Measurements from ENCODE around the gene WDR48.

The WDR48 gene

DNA sequence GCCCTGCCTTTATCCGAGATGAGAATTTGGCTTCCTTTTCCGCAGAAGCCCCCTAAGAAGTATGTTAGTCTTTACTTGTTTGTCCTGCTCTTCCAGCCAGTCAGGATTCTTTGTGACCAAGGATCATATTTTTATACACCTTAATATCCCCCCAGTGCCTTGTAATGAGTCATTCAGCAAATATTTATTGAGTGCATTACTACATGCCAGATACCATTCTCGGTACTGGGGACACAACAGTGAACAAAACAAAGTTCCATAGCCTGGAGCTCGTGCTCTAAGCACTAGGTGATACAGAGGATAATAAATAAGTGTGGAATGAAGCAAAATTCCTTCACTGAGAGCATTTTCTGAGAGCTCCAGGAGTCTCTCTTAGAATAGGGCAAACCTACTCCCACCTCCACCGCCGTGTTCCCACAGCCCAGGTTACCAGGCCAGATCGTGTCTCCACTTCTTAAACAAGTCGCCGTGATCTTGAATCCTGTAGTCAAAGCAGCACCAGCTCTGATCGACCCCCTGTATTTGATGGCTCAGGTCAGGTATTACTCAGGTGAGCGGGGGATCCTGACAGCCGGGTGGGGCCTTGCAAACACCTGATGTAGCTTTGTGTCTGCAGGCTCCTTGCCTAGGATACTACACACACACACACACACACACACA lies 74.2 kb downstream of the WDR48 start:
- no peak for DNase-seq

DNA sequence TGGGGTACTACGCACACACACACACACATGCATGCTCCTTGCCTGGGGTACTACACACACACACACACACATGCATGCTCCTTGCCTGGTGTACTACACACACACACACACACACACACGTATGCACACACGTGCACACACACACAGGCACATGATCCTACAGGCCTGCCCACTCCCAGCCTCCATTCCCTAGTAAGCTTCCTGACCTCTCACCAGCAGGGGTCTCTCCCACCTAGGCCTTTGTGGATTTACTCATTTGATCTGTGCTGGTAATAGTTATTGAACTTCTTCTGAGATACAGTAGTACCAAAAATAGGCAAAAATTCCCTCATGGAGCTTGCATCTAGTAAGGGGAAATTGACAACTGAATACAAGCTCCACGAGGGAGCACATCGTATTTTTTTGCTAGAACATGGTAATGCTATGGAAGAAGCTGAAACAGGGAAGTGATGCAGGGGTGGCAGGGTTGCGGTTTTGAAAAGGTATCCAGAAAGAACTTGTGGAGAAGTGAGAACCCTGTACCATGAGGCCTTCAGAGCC lies 74.8 kb downstream of the WDR48 start:
- no peak for DNase-seq

DNA sequence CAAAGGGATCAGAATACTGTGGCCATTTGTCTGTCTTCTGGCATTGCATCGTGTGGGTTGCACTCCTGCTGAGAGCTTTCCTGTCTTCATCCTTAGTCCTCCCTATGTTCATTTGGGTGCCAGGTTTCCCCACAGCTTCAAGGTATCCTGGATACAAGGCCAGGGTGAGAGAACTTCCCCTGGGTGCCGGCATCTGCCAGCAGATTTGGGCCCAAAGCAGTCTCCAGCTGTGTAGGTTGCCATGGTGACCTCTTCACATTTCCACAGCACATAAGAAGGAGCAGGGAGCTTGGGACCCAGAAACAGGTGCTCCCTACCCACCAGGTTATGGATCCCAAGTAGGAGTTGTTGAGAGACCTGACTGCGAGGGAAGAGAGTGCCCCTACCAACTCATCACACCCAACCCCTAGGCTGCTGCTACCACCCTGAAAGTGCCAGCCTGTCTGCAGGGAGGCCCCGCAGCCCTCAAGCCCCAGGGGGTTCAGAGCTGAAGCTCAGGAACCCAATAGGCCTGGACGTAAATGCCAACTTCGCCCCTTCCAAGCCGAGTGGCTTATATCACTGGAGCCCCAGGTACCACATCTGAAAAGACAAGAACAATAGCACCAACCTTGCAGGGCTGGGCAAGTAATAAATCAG lies 75.6 kb downstream of the WDR48 start:
- no peak for DNase-seq

DNA sequence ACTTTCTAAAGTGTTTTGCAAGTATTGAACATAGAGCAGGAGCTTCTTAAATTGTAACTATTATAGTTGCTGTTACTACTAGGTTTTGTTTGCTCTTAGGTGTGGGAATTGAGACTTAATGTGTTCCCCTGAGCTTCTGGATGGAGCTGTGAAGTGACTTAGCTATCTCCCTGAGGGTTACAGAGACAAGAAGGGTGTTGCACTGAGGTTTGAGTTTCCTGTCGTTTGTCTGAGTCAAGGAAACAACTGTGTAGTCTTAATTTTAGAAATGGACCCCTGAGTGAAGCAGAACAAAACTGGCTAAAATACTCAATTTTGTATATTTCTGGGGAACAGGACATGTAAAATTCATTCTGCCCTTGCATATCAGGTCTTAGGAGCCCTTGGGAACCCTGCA lies 76.1 kb downstream of the WDR48 start:
- DNase-seq, result no peak

DNA sequence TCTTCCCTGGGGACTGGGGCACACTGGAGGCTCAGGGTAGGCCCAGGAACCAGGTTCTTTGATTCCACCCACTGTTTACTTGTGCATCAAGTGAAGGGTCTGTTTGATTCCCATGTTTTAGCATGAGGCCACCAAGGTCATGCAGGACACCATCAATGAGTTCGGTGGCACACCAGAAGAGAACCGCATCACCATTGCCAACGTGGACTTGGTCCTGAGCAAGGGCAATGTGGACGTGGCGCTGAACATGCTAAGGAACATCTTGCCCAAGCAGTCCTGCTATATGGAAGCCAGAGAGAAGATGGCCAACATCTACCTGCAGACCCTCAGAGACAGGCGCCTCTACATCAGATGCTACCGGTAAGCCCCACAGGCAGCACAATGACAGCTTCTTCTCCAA lies 77.1 kb downstream of the WDR48 start:
- no peak for DNase-seq

GRCh38 chr3:39130026-39130425 lies 78.2 kb downstream of the WDR48 start:
- no peak for DNase-seq

DNA sequence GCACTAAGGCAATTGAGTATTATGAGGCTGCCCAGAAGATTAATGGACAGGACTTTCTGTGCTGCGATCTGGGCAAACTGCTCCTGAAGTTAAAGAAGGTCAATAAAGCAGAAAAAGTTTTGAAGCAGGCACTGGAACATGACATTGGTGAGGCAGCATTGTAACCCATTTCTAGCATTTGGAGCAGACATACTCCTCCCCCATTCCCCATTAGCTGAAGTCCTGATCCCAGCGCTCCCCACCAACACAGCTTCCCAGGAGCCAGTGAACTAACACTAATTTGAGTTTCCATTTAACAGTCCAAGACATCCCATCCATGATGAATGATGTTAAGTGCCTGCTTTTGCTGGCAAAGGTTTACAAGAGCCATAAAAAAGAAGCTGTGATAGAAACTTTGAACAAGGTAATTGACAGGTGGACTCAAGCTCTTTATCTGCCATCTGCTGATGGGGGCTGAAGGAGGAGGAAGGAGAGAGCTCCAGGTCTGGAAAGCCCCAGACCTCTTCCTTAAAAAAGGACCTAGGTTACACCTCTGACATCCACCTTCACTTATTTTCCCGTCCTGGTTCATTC lies 79.0 kb downstream of the WDR48 start:
- DNase-seq, result no peak

- DNase-seq, result no peak
Measured at GRCh38 chr3:39132096-39133092, 80.6 kb downstream of the WDR48 start.

DNA sequence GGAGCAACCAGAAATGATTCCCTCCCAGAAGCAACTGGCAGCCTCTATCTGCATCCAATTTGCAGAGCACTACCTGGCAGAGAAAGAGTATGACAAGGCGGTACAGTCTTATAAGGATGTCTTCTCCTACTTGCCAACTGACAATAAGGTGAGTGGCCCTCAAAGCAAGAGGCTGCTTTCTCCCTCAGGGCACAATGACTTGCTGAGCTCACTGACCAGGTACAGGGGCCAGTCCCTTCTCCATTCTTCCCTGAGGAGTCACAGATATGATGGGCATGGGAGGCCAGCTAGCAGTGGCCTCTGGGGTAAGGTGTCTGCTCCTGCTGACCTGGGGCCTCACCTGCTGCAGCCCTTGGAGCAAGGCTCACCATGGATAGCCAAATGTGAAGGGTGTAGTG lies 81.3 kb downstream of the WDR48 start:
- DNase-seq, result no peak

- DNase-seq, result no peak
Measured at GRCh38 chr3:39133822-39134221, 82.0 kb downstream of the WDR48 start.

GRCh38 chr3:39134305-39134704 lies 82.5 kb downstream of the WDR48 start:
- DNase-seq, result no peak

GRCh38 chr3:39135170-39135805 lies 83.5 kb downstream of the WDR48 start:
- no peak for DNase-seq

GRCh38 chr3:39136533-39137434 lies 85.0 kb downstream of the WDR48 start:
- no peak for DNase-seq

DNA sequence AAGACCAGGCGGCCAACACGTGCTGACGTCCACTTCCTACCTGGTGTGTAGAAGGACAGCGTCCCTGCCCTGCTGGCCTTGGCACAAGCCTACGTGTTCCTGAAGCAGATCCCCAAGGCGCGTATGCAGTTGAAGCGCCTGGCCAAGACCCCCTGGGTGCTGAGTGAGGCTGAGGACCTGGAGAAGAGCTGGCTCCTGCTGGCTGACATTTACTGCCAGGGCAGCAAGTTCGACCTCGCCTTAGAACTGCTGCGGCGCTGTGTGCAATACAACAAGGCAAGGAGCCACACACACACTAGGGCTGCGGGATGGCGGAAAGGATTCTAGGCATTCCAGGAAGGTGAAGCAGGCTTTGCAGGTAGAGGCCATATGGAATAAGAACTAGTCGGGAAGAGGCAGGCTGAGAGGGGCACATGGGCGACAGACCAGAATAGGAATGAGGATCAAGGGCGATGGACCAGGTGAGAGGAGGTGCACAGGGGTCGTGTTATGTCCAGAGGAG lies 85.7 kb downstream of the WDR48 start:
- no peak for DNase-seq

GRCh38 chr3:39137991-39138803 lies 86.4 kb downstream of the WDR48 start:
- DNase-seq, result no peak

- no peak for DNase-seq
Measured at GRCh38 chr3:39138804-39139415, 87.1 kb downstream of the WDR48 start.

- no peak for DNase-seq
Measured at GRCh38 chr3:39139442-39139841, 87.6 kb downstream of the WDR48 start.

- DNase-seq, result no peak
Measured at GRCh38 chr3:39140341-39140971, 88.6 kb downstream of the WDR48 start.

Data from DMS79 (cell line).